GM18870 (cell line): ENCODE measurements around the gene NGB.

Source experiments
- ATAC-seq: cut with Tn5 transposase; IDR thresholded peaks from one replicate; pipeline ENCODE4 v1.9.1; 2021; ENCODE audit warnings: moderate library complexity; ENCODE audit not compliant: unreplicated experiment

Gene NGB

DNA sequence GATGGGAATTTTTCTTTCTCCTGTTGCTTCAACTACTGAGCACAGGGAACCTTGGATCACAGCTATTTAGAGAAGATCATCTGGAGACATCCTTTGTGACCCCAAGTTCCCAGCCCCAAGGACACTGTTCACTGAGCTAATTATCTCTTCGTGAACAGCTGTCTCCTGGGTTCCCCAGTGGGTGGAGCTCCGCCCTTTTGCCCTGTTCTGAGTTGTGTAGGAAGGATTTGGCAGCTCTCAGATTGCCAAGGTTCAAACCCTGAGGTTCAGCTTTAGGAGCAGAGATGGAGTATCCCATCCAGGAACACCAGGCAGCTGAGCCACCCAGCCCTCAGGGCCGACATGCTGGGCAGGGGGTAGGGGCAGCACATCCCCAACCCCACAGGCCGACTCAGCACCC, 32.0 kb downstream of the NGB start:
- ATAC-seq: no peak

DNA sequence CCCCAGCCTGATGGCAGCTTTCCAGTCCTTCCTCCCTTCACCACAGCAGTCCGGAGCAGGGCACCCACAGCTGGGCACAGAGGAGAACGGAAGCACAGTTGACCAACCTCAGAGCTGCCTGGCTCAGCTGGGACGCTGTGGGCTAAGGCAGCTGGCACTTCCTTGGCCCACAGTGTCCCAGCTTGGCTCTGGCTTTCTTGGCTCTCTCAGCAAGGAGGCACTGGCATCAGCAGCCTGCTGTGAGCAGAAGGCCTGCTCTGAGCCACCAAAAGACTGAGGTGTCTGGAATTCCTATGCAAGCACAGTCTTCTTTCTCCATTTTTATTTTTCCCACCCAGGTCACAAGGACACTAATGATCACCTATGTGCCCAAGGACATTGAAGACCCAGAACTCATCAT, 32.6 kb downstream of the NGB start:
- no peak for ATAC-seq

GRCh38 chr14:77236814-77237213, 34.2 kb downstream of the NGB start:
- no peak for ATAC-seq

- ATAC-seq: no peak
Measured at GRCh38 chr14:77231721-77232120, 39.3 kb downstream of the NGB start.

- no peak for ATAC-seq
Measured at GRCh38 chr14:77230914-77231313, 40.1 kb downstream of the NGB start.

GRCh38 chr14:77228056-77228455, 43.0 kb downstream of the NGB start:
- no peak for ATAC-seq

GRCh38 chr14:77225892-77226557, 45.0 kb downstream of the NGB start:
- ATAC-seq: no peak

DNA sequence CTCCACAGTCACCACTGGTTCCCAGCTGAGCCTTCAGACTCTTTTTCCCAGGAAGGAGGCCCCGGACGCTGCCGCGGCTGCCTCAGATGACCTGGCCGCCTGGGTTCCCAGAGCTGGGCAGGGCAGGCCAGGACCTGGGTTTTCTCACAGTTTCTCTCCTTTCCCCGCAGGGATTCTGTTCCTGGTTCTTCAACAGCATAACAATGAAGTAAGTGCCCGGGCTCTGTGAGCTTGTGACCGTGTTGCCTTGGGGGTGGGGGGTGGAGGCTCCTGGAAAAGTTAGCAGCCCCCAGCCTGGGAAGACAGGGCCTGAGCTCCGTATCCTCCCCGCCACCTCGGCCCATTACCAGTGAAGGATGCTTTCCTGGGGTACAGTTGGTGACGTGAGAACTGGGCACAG, 45.8 kb downstream of the NGB start:
- no peak for ATAC-seq

- no peak for ATAC-seq
Measured at GRCh38 chr14:77224212-77224611, 46.8 kb downstream of the NGB start.

DNA sequence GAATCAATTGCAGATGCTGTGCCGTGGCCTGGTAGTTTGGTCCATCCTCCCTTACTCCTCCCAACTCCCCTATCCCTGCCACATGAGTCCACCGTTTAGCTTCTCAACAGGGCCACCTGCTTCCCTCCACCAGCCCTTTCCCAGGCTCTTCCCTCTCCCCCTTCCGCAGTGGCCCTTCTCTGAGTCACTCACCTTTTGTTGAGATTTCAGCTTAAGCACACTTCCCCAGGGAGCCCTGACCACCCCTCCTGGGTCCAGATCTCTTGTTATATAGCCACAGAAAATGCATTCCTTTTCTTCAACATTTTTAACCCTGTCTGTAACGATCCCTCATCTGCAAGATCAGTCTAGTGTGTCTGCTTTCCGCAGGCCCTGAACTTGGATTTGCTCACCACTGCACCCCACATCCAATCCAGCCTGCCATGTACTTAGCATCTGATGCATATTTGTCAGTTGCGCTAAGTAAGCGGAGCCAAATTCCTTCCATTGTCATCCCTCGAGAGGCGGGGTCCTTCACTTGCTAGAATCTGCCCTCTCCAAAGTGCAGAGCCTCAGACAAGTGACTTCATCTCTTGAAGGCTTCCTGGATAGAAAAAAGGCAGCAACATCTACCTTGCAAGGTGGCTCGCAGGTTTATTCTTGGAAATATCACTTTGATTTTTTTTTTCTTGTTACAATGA, 48.3 kb downstream of the NGB start:
- ATAC-seq: no peak

DNA sequence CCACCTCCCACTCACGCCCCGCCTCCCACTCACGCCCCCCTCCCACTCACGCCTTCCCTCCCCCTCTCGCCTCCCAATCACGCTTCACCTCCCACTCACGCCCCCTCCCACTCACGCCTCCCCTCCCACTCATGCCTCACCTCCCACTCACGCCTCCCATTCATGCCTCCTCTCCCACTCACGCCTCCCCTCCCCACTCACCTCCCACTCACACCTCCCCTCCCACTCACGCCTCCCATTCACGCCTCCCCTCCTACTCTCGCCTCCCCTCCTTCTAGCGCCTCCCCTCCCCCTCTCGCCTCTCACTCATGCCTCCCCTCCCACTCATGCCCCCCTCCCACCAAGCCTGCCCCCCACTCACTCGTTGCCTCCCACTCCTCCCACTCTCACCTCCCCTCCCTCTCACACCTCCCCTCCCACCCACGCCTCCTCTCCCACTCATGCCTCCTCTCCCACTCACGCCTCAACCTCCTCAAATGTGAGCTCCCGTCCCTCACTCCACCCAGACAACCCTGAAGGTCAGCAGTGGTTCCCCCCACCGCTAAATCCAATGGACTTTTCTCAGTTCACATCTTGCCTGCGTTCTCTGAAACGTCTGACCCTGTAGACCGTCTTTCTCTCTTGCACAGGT, 49.6 kb downstream of the NGB start:
- no peak for ATAC-seq

DNA sequence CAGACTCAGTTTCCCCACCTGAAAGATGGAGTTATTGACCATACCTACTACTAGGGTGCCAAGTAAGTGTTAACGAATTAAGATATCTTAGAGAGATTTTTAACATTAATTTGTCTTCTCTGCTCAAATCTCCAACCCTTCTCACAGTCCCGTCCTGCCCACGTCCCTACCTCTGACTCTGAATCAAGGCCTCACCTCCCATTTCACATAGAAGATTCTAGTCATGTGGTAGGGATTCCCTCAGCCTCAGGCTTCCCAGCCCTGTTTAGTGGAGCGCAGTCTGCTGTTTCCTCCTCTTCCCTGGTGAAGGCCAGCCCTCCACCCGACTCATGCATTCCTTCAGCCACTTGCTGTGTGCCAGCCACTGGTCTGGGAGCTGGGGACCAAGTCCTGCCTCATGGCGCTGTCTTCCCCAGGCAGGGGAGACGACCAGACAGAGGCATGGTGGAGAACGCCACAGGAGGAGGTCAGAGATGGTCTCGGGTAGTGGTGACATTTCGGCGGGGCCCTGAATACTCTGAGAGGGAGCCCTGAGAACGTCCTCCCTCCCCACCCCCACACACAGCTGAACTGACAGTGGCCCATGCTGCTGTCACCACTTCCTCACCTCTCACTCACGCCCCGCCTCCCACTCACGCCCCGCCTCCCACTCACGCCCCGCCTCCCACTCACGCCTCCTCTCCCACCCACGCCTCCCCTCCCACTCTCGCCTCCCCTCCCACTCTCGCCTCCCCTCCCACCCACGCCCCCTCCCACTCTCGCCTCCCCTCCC, 50.6 kb downstream of the NGB start:
- ATAC-seq: no peak

DNA sequence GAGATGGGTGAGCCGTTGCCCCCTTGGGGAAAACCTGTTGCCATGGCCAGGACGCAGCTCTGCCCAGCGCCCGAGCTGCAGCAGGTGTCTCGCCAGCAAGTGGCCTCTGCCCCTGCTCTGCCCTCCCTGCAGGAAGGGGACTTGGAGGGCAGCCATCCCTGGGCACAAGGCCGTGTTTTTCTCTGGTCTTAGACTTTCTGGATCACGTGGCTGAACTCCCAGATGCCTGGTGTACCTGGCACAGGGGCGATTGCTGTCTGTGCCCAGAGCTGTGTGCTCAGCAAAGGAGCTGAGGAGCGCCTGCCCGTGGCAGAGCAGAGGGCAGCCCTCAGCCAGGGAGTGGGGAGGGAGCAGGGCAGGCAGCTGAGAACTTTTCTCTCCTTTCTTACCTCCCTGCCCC, 51.4 kb downstream of the NGB start:
- no peak for ATAC-seq

DNA sequence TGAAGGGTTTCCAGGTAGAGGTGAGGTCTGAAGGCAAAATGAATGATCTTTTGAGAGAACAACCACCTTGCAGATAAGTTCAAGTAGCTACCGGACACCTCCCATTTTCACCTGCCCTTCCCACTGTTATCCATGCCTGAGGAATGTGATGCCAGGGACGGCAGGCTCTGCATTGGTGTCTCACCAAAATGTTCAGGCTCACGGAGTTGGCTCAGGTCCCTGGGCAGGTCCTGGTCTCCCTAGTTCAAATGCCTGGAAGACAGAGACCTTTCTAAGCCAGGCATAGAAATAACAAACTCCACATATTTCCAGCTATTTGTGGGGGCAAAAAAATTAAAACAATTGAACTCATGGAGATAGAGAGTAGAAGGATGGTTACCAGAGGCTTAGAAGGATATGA, 53.5 kb downstream of the NGB start:
- no peak for ATAC-seq
